Cardiac fibroblast (primary cell): ENCODE data around the gene PRPF8.
A peak's percentile ranks its signal among the peaks of the same experiment; 100 is the strongest.
"Not testable (repeated sequence)": the region's sequence is repeated elsewhere in the genome, so short reads cannot be mapped to it uniquely, and the experiment has no call there.

ENCODE experiments used
- DNase-seq, 2 donors: peaks; one replicate each; pipeline versions ENCODE4 v3.0.0 to v3.0.0-alpha.2; 2010; ENCODE audit warnings: low read depth in 2 of 2
- H3K4me3 ChIP-seq, 2 donors: replicated peaks in 1 of 2; 1 replicate in 1 of 2; 2 replicates in 1 of 2; pipeline ENCODE4 v1.5.1; 2011; ENCODE audit warnings: low read depth in 2 of 2, low read length in 2 of 2, mild to moderate bottlenecking in 2 of 2, moderate library complexity in 1 of 2
- TF ChIP-seq, protein P1 (sequence below): IDR thresholded peaks from one replicate; pipeline ENCODE4 v1.5.1; 2011; ENCODE audit warnings: low read depth, mild to moderate bottlenecking, low read length, inconsistent platforms

PRPF8 gene

DNA sequence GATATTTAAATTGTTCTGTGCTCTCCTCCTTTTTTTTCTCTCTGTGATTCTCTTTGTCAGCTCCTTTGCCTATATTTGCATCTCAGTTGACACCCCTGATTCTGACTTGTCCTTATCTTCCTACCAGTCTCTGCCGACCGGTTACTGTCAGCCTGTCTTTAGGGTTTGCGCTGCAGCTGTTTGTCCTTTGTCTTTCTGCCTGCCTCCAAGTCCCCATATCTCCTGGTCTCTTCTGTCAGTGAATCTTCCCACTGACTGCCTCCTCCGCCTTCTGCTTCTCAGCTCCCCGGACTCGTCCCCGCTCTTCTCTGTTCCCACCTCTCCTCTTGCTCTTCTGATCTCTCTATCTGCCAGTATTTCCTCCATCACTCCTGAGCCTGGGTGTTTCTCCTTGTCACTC, 20.3 kb upstream of the PRPF8 start:
- H3K4me3 ChIP-seq: no peak overlapping the region
- no peak for DNase-seq
- TF ChIP-seq, protein P1, sequence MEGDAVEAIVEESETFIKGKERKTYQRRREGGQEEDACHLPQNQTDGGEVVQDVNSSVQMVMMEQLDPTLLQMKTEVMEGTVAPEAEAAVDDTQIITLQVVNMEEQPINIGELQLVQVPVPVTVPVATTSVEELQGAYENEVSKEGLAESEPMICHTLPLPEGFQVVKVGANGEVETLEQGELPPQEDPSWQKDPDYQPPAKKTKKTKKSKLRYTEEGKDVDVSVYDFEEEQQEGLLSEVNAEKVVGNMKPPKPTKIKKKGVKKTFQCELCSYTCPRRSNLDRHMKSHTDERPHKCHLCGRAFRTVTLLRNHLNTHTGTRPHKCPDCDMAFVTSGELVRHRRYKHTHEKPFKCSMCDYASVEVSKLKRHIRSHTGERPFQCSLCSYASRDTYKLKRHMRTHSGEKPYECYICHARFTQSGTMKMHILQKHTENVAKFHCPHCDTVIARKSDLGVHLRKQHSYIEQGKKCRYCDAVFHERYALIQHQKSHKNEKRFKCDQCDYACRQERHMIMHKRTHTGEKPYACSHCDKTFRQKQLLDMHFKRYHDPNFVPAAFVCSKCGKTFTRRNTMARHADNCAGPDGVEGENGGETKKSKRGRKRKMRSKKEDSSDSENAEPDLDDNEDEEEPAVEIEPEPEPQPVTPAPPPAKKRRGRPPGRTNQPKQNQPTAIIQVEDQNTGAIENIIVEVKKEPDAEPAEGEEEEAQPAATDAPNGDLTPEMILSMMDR: no peak

DNA sequence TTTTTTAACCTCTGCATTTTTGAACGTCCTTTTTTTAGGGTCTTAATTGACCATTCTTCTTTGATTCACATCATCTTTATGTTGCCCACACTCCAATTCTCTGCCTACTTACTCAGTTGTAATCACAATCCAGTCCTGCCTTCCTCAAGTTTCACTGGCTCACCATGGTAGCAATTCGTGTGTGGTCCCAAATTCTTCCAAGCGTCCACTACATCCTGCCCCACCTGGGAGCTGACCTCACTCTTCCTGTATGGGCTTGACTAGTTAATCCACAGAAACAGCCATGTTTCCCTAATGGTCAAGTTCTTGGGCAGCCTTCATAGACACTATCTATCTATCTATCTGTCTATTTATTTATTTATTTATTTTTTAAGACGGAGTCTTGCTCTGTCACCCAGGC, 18.4 kb upstream of the PRPF8 start:
- TF ChIP-seq, protein P1: no peak

DNA sequence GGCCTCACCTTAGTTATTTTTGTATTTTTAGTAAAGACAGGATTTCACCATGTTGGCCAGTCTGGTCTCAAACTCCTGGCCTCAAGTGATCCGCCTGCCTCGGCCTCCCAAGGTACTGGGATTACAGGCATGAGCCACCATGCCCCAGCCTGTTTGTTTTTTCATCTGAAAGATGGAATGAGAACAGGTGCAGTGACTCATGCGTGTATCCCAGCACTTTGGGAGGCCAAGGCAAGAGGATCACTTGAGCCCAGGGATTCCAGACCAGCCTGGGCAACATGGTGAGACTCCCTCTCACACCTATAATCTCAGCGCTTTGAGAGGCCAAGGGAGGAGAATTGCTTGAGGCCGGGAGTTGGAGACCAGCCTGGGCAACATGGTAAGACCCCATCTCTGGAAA, 15.2 kb upstream of the PRPF8 start:
- DNase-seq, H3K4me3 ChIP-seq: not testable (repeated sequence)

More for the DNA sequence above, 18.4 kb upstream of the PRPF8 start:
- peak; percentile 14 to 44 for DNase-seq
- H3K4me3 ChIP-seq: no peak overlapping the region

DNA sequence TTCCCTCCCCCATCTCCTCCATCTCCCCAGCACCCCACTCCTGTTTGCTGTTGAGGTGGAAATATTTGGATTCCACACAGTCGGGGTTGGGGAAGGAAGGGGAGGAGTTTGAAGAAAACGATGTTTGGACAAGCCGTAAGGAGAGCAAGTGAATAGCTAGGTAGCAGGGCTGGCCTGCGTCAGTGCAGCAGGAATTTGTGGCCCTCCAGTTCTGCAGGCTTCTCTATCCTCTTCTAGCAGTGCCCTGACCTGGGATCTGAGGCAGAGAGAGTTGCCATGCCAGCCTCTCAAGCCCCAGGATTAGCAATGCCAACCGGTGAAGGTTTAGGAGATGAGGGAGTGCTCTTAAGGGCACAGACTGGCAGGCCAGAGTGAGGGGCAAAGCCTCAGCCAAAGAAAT, 13.0 kb upstream of the PRPF8 start:
- TF ChIP-seq, protein P1: no peak
- no peak for DNase-seq
- H3K4me3 ChIP-seq: no peak overlapping the region

DNA sequence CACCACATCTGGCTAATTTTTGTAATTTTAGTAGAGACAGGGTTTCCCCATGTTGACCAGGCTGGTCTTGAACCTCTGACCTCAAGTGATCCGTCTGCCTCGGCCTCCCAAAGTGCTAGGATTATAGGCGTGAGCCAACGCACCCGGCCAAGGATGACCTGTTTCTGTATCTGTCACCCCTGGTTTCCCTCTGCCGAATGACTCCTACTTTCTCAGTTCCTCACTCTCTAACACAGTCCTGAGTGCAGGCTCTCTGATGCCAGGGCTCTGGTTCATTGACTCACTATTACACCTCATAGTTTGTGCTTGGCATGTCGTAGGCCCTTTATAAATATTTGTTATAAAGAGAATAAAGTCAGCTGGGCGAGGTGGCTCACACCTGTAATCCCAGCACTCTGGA, 10.7 kb upstream of the PRPF8 start:
- no peak overlapping the region for H3K4me3 ChIP-seq
- TF ChIP-seq, protein P1: no peak
- DNase-seq: no peak

DNA sequence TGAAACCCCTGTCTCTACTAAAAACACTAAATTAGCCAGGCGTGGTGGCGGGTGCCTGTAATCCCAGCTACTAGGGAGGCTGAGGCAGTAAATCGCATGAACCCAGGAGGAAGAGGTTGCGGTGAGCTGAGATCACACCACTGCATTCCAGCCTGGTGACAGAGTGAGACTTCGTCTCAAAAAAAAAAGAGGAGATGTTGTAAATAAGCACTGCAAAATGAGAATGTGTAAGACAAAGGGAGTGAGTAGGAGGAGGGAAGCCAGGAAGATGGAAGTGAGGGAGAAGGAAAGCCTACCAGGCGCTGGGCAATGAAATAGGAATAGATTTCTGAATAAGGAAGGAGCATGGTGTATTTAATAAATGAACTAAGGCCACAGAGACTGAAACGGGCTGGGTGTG, 8.7 kb upstream of the PRPF8 start:
- DNase-seq: peak in 1 of 2 donors; percentile 54
- no peak overlapping the region for H3K4me3 ChIP-seq
- TF ChIP-seq, protein P1: no peak

DNA sequence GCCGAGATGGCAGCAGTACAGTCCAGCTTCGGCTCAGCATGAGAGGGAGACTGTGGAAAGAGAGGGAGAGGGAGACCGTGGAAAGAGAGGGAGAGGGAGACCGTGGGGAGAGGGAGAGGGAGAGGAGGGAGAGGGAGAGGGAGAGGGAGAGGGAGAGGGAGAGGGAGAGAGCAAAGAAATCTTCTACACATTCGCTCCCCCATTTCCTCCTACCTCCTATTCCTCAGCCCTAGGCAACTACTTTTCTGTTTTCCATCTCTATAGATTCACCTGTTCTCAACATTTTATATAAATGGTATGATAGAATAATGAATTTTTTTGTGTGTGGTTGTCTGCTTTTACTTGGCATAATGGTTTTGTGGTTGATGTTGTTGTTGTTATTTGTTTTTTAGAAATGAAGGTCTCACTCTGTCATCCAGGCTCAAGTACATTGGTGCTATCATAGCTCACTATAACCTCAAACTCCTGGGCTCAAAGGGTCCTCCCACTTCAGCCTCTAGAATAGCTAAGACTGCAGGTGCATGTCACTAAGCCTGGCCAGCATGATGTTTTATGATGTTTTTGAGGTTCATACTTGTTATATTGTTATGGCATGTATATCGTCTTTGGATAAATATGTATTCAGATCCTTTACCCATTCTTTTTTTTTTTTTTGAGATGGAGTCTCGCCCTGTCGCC, 6.0 kb upstream of the PRPF8 start:
- no peak overlapping the region for H3K4me3 ChIP-seq
- DNase-seq: no peak
- TF ChIP-seq, protein P1: no peak

DNA sequence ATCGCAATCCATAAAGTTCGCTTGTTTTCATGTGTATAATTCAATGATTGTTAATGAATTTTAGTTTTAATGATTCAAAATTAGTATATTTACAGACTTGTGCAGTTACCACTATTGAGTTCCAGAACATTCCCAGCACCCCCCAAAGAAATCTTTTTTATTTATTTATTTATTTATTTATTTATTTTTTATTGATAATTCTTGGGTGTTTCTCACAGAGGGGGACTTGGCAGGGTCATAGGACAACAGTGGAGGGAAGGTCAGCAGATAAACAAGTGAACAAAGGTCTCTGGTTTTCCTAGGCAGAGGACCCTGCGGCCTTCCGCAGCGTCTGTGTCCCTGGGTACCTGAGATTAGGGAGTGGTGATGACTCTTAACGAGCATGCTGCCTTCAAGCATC, 3.7 kb upstream of the PRPF8 start:
- not testable (repeated sequence) for H3K4me3 ChIP-seq, DNase-seq
